ENCODE measurements around the gene FBXL3. TPM values are rescaled to one million over a fixed set of nuclear protein-coding genes. Genes with fewer than 3 reads are reported as not detected.

The FBXL3 gene
- total RNA-seq, 1 donor from 2014 or later: 18.0 TPM

DNA sequence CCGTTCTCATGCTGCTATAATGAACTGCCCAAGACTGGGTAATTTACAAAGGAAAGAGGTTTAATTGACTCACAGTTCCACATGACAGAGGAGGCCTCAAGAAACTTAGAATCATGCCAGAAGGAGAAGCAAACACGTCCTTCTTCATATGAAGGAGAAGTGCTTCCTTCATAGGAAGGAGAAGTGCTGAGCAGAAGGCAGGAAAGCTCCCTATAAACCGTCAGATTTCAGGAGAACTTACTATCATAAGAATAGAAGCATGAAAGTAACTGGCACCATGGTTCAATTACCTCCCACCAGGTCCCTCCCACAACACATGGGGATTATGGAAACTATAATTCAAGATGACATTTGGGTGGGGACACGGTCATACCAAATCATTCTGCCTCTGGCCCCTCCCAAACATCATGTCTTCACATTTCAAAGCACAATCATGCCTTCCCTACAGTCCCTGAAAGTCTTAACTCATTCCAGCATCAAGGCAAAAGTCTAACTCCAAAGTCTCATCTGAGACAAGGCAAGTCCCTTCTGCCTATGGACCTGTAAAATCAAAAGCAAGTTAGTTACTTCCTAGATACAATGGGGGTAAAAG, 68.0 kb downstream of the FBXL3 start:
- Mint-ChIP-seq H3K9me3 (ENCODE audit: low read depth) (peaks cover 21% of the 10 kb centered on the region), H3K4me3 (ENCODE audit: low read depth) (no peak overlapping the region), H3K36me3 (ENCODE audit: insufficient read depth) (no peaks in the 10 kb centered on the region), H3K27me3 (no peaks in the 10 kb centered on the region), H3K27ac (no peak overlapping the region), H3K4me1 (ENCODE audit: low read depth) (no peaks in the 10 kb centered on the region)
- TF ChIP-seq, protein P1, sequence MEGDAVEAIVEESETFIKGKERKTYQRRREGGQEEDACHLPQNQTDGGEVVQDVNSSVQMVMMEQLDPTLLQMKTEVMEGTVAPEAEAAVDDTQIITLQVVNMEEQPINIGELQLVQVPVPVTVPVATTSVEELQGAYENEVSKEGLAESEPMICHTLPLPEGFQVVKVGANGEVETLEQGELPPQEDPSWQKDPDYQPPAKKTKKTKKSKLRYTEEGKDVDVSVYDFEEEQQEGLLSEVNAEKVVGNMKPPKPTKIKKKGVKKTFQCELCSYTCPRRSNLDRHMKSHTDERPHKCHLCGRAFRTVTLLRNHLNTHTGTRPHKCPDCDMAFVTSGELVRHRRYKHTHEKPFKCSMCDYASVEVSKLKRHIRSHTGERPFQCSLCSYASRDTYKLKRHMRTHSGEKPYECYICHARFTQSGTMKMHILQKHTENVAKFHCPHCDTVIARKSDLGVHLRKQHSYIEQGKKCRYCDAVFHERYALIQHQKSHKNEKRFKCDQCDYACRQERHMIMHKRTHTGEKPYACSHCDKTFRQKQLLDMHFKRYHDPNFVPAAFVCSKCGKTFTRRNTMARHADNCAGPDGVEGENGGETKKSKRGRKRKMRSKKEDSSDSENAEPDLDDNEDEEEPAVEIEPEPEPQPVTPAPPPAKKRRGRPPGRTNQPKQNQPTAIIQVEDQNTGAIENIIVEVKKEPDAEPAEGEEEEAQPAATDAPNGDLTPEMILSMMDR (IDR thresholded peaks at IDR 0.05; ENCODE audit: unreplicated experiment): no peak
- DNase-seq (ENCODE audit: low spot score, unreplicated experiment): no peak

GRCh38 chr13:76955661-76956060, 71.3 kb downstream of the FBXL3 start:
- no peak for DNase-seq (ENCODE audit: low spot score, unreplicated experiment)
- Mint-ChIP-seq H3K4me3 (ENCODE audit: low read depth) (no peak overlapping the region), H3K27ac (no peak overlapping the region), H3K4me1 (ENCODE audit: low read depth) (no peaks in the 10 kb centered on the region), H3K36me3 (ENCODE audit: insufficient read depth) (no peaks in the 10 kb centered on the region), H3K27me3 (peaks cover 3% of the 10 kb centered on the region), H3K9me3 (ENCODE audit: low read depth) (peaks cover 13% of the 10 kb centered on the region)
- TF ChIP-seq, protein P1 (IDR thresholded peaks at IDR 0.05; ENCODE audit: unreplicated experiment): no peak

Other genes with a start within 250 kb of the FBXL3 start
- 46.2 and 46.6 TPM in 2 replicates for gene KCTD12, start 140.8 kb downstream of the FBXL3 start, total RNA-seq
- not detected in 2 replicates for gene ACOD1, start 78.6 kb downstream of the FBXL3 start, total RNA-seq
- 21.3 and 21.4 TPM in 2 replicates for gene CLN5, start 35.1 kb downstream of the FBXL3 start, total RNA-seq

Data from progenitor cell of endocrine pancreas (in vitro differentiated cells).